ENCODE results near the gene ITPR1.

ITPR1 gene

DNA sequence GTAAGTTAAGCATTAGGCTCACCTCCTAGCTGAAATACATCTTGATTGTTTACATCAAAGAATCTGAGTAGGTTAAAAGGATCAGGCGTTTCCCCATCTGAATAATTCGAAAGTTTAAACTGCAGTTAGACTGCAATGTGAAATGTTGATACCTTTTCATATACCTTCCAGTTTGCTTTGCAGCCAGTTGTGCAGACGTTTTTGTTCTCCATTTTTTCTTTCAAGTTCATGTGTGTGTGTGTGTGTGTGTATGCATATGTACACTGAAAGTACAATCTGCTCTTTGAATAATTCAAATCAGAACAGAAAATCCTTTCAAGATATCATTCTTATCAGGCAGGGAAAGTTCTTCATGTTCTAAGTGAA, 2.9 kb downstream of the ITPR1 start:
- Histone ChIP-seq H3K9me2 (ENCODE audit: low read depth, low read length) (no peaks in the 10 kb centered on the region), H3K4me3 (ENCODE audit: low read depth, low read length, poor library complexity, severe bottlenecking) (no peak overlapping the region), H3K9ac (ENCODE audit: low read length) (no peak overlapping the region), H3K36me3 (ENCODE audit: insufficient read depth, low read length) (no peaks in the 10 kb centered on the region), H3K79me2 (ENCODE audit: insufficient read depth, low read length) (no peaks in the 10 kb centered on the region), H3K27me3 (ENCODE audit: insufficient read depth, low read length) (no peaks in the 10 kb centered on the region), H3K9me3 (ENCODE audit: low read length) (no peaks in the 10 kb centered on the region), H2AFZ (ENCODE audit: low read length) (no peak overlapping the region), H3K4me2 (ENCODE audit: low read length) (no peak overlapping the region), H3K4me1 (ENCODE audit: insufficient read depth, low read length, severe bottlenecking) (peaks cover 26% of the 10 kb centered on the region), H3K27ac (ENCODE audit: low read depth, low read length, poor library complexity, severe bottlenecking) (no peak overlapping the region), H3F3A (ENCODE audit: insufficient read depth, low read length) (no peaks in the 10 kb centered on the region), H4K20me1 (ENCODE audit: insufficient read depth, low read length) (no peaks in the 10 kb centered on the region)
- no peak for TF ChIP-seq EZH2 (IDR thresholded peaks at IDR 0.05; ENCODE audit: borderline replicate concordance, low read length)
- TF ChIP-seq, protein P1, sequence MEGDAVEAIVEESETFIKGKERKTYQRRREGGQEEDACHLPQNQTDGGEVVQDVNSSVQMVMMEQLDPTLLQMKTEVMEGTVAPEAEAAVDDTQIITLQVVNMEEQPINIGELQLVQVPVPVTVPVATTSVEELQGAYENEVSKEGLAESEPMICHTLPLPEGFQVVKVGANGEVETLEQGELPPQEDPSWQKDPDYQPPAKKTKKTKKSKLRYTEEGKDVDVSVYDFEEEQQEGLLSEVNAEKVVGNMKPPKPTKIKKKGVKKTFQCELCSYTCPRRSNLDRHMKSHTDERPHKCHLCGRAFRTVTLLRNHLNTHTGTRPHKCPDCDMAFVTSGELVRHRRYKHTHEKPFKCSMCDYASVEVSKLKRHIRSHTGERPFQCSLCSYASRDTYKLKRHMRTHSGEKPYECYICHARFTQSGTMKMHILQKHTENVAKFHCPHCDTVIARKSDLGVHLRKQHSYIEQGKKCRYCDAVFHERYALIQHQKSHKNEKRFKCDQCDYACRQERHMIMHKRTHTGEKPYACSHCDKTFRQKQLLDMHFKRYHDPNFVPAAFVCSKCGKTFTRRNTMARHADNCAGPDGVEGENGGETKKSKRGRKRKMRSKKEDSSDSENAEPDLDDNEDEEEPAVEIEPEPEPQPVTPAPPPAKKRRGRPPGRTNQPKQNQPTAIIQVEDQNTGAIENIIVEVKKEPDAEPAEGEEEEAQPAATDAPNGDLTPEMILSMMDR (IDR thresholded peaks at IDR 0.05; ENCODE audit: low read length) = no peak

- no peak overlapping the region for H2AFZ ChIP-seq (ENCODE audit: low read length)
- no peaks in the 10 kb centered on the region for H3K36me3 ChIP-seq (ENCODE audit: insufficient read depth, low read length)
- H3K9me2 ChIP-seq (ENCODE audit: low read depth, low read length) = no peaks in the 10 kb centered on the region
- H3F3A ChIP-seq (ENCODE audit: insufficient read depth, low read length) = no peaks in the 10 kb centered on the region
- H3K4me1 ChIP-seq (ENCODE audit: insufficient read depth, low read length, severe bottlenecking) = peaks cover 23% of the 10 kb centered on the region
- H3K9me3 ChIP-seq (ENCODE audit: low read length) = no peaks in the 10 kb centered on the region
- no peaks in the 10 kb centered on the region for H3K27me3 ChIP-seq (ENCODE audit: insufficient read depth, low read length)
- no peak for TF ChIP-seq EZH2 (IDR thresholded peaks at IDR 0.05; ENCODE audit: borderline replicate concordance, low read length)
- H3K4me2 ChIP-seq (ENCODE audit: low read length) = no peak overlapping the region
- H4K20me1 ChIP-seq (ENCODE audit: insufficient read depth, low read length) = no peaks in the 10 kb centered on the region
- H3K4me3 ChIP-seq (ENCODE audit: low read depth, low read length, poor library complexity, severe bottlenecking) = no peak overlapping the region
- H3K79me2 ChIP-seq (ENCODE audit: insufficient read depth, low read length) = no peaks in the 10 kb centered on the region
- no peak overlapping the region for H3K27ac ChIP-seq (ENCODE audit: low read depth, low read length, poor library complexity, severe bottlenecking)
- no peak overlapping the region for H3K9ac ChIP-seq (ENCODE audit: low read length)
Observed at GRCh38 chr3:4497005-4497692, 4.0 kb downstream of the ITPR1 start.

GRCh38 chr3:4497843-4498324, 4.7 kb downstream of the ITPR1 start:
- no peak overlapping the region for H3K9ac ChIP-seq (ENCODE audit: low read length)
- H4K20me1 ChIP-seq (ENCODE audit: insufficient read depth, low read length) = no peaks in the 10 kb centered on the region
- H3K36me3 ChIP-seq (ENCODE audit: insufficient read depth, low read length) = no peaks in the 10 kb centered on the region
- H3K4me2 ChIP-seq (ENCODE audit: low read length) = no peak overlapping the region
- no peak overlapping the region for H3K4me3 ChIP-seq (ENCODE audit: low read depth, low read length, poor library complexity, severe bottlenecking)
- no peaks in the 10 kb centered on the region for H3K9me3 ChIP-seq (ENCODE audit: low read length)
- no peak overlapping the region for H2AFZ ChIP-seq (ENCODE audit: low read length)
- H3K9me2 ChIP-seq (ENCODE audit: low read depth, low read length) = no peaks in the 10 kb centered on the region
- H3K27me3 ChIP-seq (ENCODE audit: insufficient read depth, low read length) = no peaks in the 10 kb centered on the region
- H3K27ac ChIP-seq (ENCODE audit: low read depth, low read length, poor library complexity, severe bottlenecking) = no peak overlapping the region
- no peaks in the 10 kb centered on the region for H3F3A ChIP-seq (ENCODE audit: insufficient read depth, low read length)
- TF ChIP-seq EZH2 (IDR thresholded peaks at IDR 0.05; ENCODE audit: borderline replicate concordance, low read length) = no peak
- TF ChIP-seq, protein P1 (IDR thresholded peaks at IDR 0.05; ENCODE audit: low read length) = no peak
- no peaks in the 10 kb centered on the region for H3K79me2 ChIP-seq (ENCODE audit: insufficient read depth, low read length)
- H3K4me1 ChIP-seq (ENCODE audit: insufficient read depth, low read length, severe bottlenecking) = peaks cover 21% of the 10 kb centered on the region

GRCh38 chr3:4498446-4498845, 5.3 kb downstream of the ITPR1 start:
- Histone ChIP-seq H3K4me1 (ENCODE audit: insufficient read depth, low read length, severe bottlenecking) (peaks cover 27% of the 10 kb centered on the region), H3F3A (ENCODE audit: insufficient read depth, low read length) (no peaks in the 10 kb centered on the region)
- TF ChIP-seq EZH2 (IDR thresholded peaks at IDR 0.05; ENCODE audit: borderline replicate concordance, low read length) = no peak
- TF ChIP-seq, protein P1 (IDR thresholded peaks at IDR 0.05; ENCODE audit: low read length) = no peak

More at GRCh38 chr3:4498446-4498845, 5.3 kb downstream of the ITPR1 start:
- no peak overlapping the region for H3K9ac ChIP-seq (ENCODE audit: low read length)
- H3K79me2 ChIP-seq (ENCODE audit: insufficient read depth, low read length) = no peaks in the 10 kb centered on the region
- H3K4me3 ChIP-seq (ENCODE audit: low read depth, low read length, poor library complexity, severe bottlenecking) = no peak overlapping the region
- no peak overlapping the region for H3K4me2 ChIP-seq (ENCODE audit: low read length)
- no peak overlapping the region for H2AFZ ChIP-seq (ENCODE audit: low read length)
- no peaks in the 10 kb centered on the region for H3K9me3 ChIP-seq (ENCODE audit: low read length)
- H3K36me3 ChIP-seq (ENCODE audit: insufficient read depth, low read length) = no peaks in the 10 kb centered on the region
- H4K20me1 ChIP-seq (ENCODE audit: insufficient read depth, low read length) = no peaks in the 10 kb centered on the region
- H3K9me2 ChIP-seq (ENCODE audit: low read depth, low read length) = no peaks in the 10 kb centered on the region
- H3K27me3 ChIP-seq (ENCODE audit: insufficient read depth, low read length) = no peaks in the 10 kb centered on the region
- H3K27ac ChIP-seq (ENCODE audit: low read depth, low read length, poor library complexity, severe bottlenecking) = no peak overlapping the region
